HepG2 (cell line): ENCODE results near the gene FBXO4. TPM values are rescaled to one million over a fixed set of nuclear protein-coding genes. Genes with fewer than 3 reads are reported as not detected.

Experiments
- ATAC-seq: fragments of 200-7000 bp; cut with Tn5 transposase; 3 replicates; pipeline ENCODE4 v1.9.1; 2020; ENCODE audit warnings: mild to moderate bottlenecking, moderate library complexity
- BruUV-seq: library from RNA; stranded (reverse); fragments of 400-500 nt; replicated peaks from 2 replicates; lab custom pipeline; 2021; lab: Mats Ljungman, UMichigan
- CTCF ChIA-PET: fragments of 300-600 bp; formaldehyde crosslinking; extraction: SDS; loops from one replicate; lab custom pipeline; 2021; ENCODE audit warnings: low total read pairs, inconsistent platforms, low intra/inter-chr PET ratio; lab: Yijun Ruan, JAX
- POLR2A ChIA-PET: fragments of 350-600 bp; sonication (Branson Sonifier 250); formaldehyde crosslinking; loops from one replicate; lab custom pipeline; 2020; ENCODE audit warnings: antibody characterized with exemption, inconsistent platforms; lab: Yijun Ruan, JAX
- DNase-seq: peaks from one replicate; pipeline ENCODE4 v3.0.0-alpha.2; 2015; ENCODE audit warnings: low spot score
- FAIRE-seq: peaks from 3 replicates; lab custom pipeline; 2011; peaks lifted over from hg19 to GRCh38; lab: Jason Lieb, UNC
- H2AFZ ChIP-seq: one replicate; pipeline ENCODE4 v1.6.1; 2011; ENCODE audit warnings: low read length, inconsistent platforms
- H3K27ac ChIP-seq: fragments of 300-600 bp; 3 replicates; pipeline ENCODE4 v1.8.0; 2011; ENCODE audit warnings: mixed run types, mild to moderate bottlenecking, mixed read lengths, low read length, inconsistent platforms; ENCODE audit not compliant: insufficient read depth; ENCODE audit errors: extremely low read length
- H3K27me3 ChIP-seq, 2 experiments: fragments of 200-600 bp in 1 of 2; 2 replicates in 1 of 2; 3 replicates in 1 of 2; pipeline versions ENCODE4 v1.6.0 to v1.8.0; 2011; ENCODE audit warnings: low read length in 2 of 2, mild to moderate bottlenecking in 2 of 2, moderate library complexity in 2 of 2, inconsistent platforms in 1 of 2; ENCODE audit not compliant: insufficient read depth in 2 of 2, control insufficient read depth in 1 of 2
- H3K36me3 ChIP-seq, 2 experiments: fragments of 200-600 bp in 1 of 2; replicated peaks in 1 of 2; 2 replicates in 1 of 2; 3 replicates in 1 of 2; pipeline versions ENCODE4 v1.5.1 to v1.8.0; 2011; ENCODE audit warnings: low read length in 2 of 2, inconsistent platforms in 1 of 2; ENCODE audit not compliant: insufficient read depth in 2 of 2, control insufficient read depth in 1 of 2
- H3K4me1 ChIP-seq: 2 replicates; pipeline ENCODE4 v1.5.1; 2012; ENCODE audit warnings: low read length, inconsistent platforms; ENCODE audit not compliant: insufficient read depth
- H3K4me2 ChIP-seq: 2 replicates; pipeline ENCODE4 v1.6.0; 2011; ENCODE audit warnings: low read depth, low read length, inconsistent platforms
- H3K4me3 ChIP-seq, 3 experiments: fragments of 200-600 bp in 1 of 3; sonication (generic), shearing (Covaris generic) in 1 of 3; replicated peaks in 1 of 3; 2 replicates each; pipeline ENCODE4 v1.5.1; 2011 to 2016; ENCODE audit warnings: low read length in 3 of 3, inconsistent platforms in 2 of 3, low read depth in 2 of 3, mild to moderate bottlenecking in 2 of 3, control low read depth in 1 of 3, mixed read lengths in 1 of 3; ENCODE audit not compliant: insufficient read depth in 1 of 3
- H3K79me2 ChIP-seq: one replicate; pipeline ENCODE4 v1.6.1; 2011; ENCODE audit warnings: low read length, inconsistent platforms; ENCODE audit not compliant: insufficient read depth
- H3K9ac ChIP-seq: 2 replicates; pipeline ENCODE4 v1.6.0; 2011; ENCODE audit warnings: mild to moderate bottlenecking, low read depth, low read length, inconsistent platforms; ENCODE audit not compliant: insufficient read depth
- H3K9me3 ChIP-seq: 2 replicates; pipeline ENCODE4 v1.5.1; 2012; ENCODE audit warnings: mild to moderate bottlenecking, low read length
- H4K20me1 ChIP-seq: 2 replicates; pipeline ENCODE4 v1.6.0; 2011; ENCODE audit warnings: inconsistent platforms, mild to moderate bottlenecking, low read length, moderate library complexity; ENCODE audit not compliant: insufficient read depth
- ARHGAP35 ChIP-seq: sonication (generic); formaldehyde crosslinking; IDR thresholded peaks from 2 replicates; pipeline ENCODE4 v1.9.0; 2022; ENCODE audit warnings: mild to moderate bottlenecking, inconsistent platforms, moderate library complexity, missing genetic modification reagents, borderline replicate concordance
- ATF5 ChIP-seq: sonication (generic); formaldehyde crosslinking; IDR thresholded peaks from 2 replicates; pipeline ENCODE4 v1.4.0; 2020; ENCODE audit warnings: mild to moderate bottlenecking, low read depth, missing genetic modification reagents
- FLYWCH1 ChIP-seq: sonication (generic); formaldehyde crosslinking; IDR thresholded peaks from 2 replicates; pipeline ENCODE4 v1.8.1; 2023; ENCODE audit warnings: mild to moderate bottlenecking, missing genetic modification reagents
- KDM5B ChIP-seq: sonication (generic); formaldehyde crosslinking; IDR thresholded peaks from 2 replicates; pipeline ENCODE4 v1.4.0; 2020; ENCODE audit warnings: missing genetic modification reagents, mild to moderate bottlenecking, borderline replicate concordance
- NFRKB ChIP-seq: fragments of 450-650 bp; IDR thresholded peaks from 2 replicates; pipeline ENCODE4 v1.6.1; 2017
- RBAK ChIP-seq: sonication (generic); formaldehyde crosslinking; IDR thresholded peaks from 2 replicates; pipeline ENCODE4 v1.5.1; 2020; ENCODE audit warnings: mild to moderate bottlenecking, missing genetic modification reagents
- RBM39 ChIP-seq: fragments of 200-400 bp; formaldehyde crosslinking; IDR thresholded peaks from one replicate; pipeline ENCODE4 v1.6.1; 2018; ENCODE audit warnings: antibody characterized with exemption, mild to moderate bottlenecking, low read depth, low read length; ENCODE audit not compliant: poor library complexity, severe bottlenecking
- SKI ChIP-seq: fragments of 450-650 bp; IDR thresholded peaks from one replicate; pipeline ENCODE4 v1.6.1; 2018; ENCODE audit warnings: mild to moderate bottlenecking; ENCODE audit not compliant: partially characterized antibody
- TERF1 ChIP-seq: sonication (generic); formaldehyde crosslinking; IDR thresholded peaks from 2 replicates; pipeline ENCODE4 v1.8.0; 2022; ENCODE audit warnings: mild to moderate bottlenecking, missing genetic modification reagents, moderate library complexity
- TOPORS ChIP-seq: sonication (generic); formaldehyde crosslinking; IDR thresholded peaks from 2 replicates; pipeline ENCODE4 v1.8.0; 2023; ENCODE audit warnings: mild to moderate bottlenecking, missing genetic modification reagents
- TRIM24 ChIP-seq: sonication (generic); formaldehyde crosslinking; IDR thresholded peaks from 2 replicates; pipeline ENCODE4 v1.8.0; 2022; ENCODE audit warnings: mild to moderate bottlenecking, missing genetic modification reagents
- ZC3H13 ChIP-seq: sonication (generic); formaldehyde crosslinking; IDR thresholded peaks from 2 replicates; pipeline ENCODE4 v1.8.1; 2023; ENCODE audit warnings: mild to moderate bottlenecking, missing genetic modification reagents, moderate library complexity
- ZNF282 ChIP-seq: fragments of 450-650 bp; IDR thresholded peaks from 2 replicates; pipeline ENCODE4 v1.6.1; 2018; ENCODE audit not compliant: partially characterized antibody
- ZSCAN21 ChIP-seq: sonication (generic); formaldehyde crosslinking; IDR thresholded peaks from 2 replicates; pipeline ENCODE4 v1.8.0; 2022; ENCODE audit warnings: mild to moderate bottlenecking, missing genetic modification reagents, moderate library complexity, borderline replicate concordance
- WGBS: methylation state at CpG from one replicate; pipeline ENCODE4 v1.1.6; 2017; ENCODE audit warnings: low lambda C conversion rate; 5-methylcytosine and 5-hydroxymethylcytosine counted together
- in situ Hi-C: cut with HindIII; loops from 2 replicates; pipeline ENCODE4 v1.10.0; 2017; ENCODE audit warnings: low pct_unique_long_range_greater_than_20kb; ENCODE audit not compliant: extremely low pct_ligation_motif_present
- intact Hi-C: fragments of 100-400 bp; cut with micrococcal nuclease; formaldehyde crosslinking; loops from one replicate; pipeline ENCODE4 v1.10.0; 2022; ENCODE audit not compliant: unreplicated experiment
- polyA plus RNA-seq, 8 experiments: library from polyadenylated mRNA; depleted of rRNA in 3 of 8; stranded (reverse) in 7 of 8; unstranded in 1 of 8; fragments of >200 nt; fragmentation: Illumina TruSeq in 4 of 8; extraction: Trizol in 4 of 8; gene quantifications; 2 replicates each; pipeline versions ENCODE4 v1.2.1 to v1.2.3, GENCODE V29; 2011 to 2016; ENCODE audit warnings: low read depth in 4 of 8, missing spikeins in 1 of 8, mixed read lengths in 1 of 8; ENCODE audit not compliant: insufficient read depth in 1 of 8
- total RNA-seq, 5 experiments: library from RNA; depleted of rRNA; stranded (reverse); fragments of >200 nt; fragmentation: Illumina TruSeq; extraction: Trizol; gene quantifications; 2 replicates each; pipeline ENCODE4 v1.2.3, GENCODE V29; 2016; ENCODE audit warnings: low read depth in 1 of 5
- TF ChIP-seq, protein P1 (sequence below): sonication (generic); formaldehyde crosslinking; IDR thresholded peaks from 2 replicates; pipeline ENCODE4 v1.8.0; 2022; ENCODE audit warnings: missing genetic modification reagents, mild to moderate bottlenecking, inconsistent platforms, borderline replicate concordance
- TF ChIP-seq, protein P2 (sequence below): sonication (generic); formaldehyde crosslinking; IDR thresholded peaks from 2 replicates; pipeline ENCODE4 v1.5.0; 2020; ENCODE audit warnings: mild to moderate bottlenecking, missing genetic modification reagents, moderate library complexity

Gene FBXO4
- total and polyA plus RNA-seq, 2 of the 13 experiments (the other 11 are each of a cell fraction or from before 2014, with no cell fraction given), result 5.2 to 16.4 TPM

GRCh38 chr5:41924872-41925554 is at the start of gene FBXO4 (continued):
- TF ChIP-seq, protein P1, sequence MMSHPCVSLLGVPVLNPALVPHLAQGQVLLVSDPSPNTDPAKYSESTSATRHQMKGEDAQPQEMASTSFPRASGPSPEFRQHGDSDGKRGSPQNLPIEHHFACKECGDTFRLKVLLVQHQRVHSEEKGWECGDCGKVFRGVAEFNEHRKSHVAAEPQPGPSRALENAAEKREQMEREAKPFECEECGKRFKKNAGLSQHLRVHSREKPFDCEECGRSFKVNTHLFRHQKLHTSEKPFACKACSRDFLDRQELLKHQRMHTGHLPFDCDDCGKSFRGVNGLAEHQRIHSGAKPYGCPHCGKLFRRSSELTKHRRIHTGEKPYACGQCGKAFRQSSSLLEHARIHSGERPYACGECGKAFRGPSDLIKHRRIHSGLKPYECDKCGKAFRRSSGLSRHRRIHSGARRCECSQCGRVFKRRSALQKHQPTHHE (CRISPR knock-in tag), result peak; percentile 66; the same call in 1 of the 2 replicates
- TF ChIP-seq FLYWCH1 (CRISPR knock-in tag) (no peak), SKI (peak; percentile 44), ZC3H13 (CRISPR knock-in tag) (no peak; the same call in 1 of the 2 replicates), KDM5B (CRISPR knock-in tag) (peak; percentile 92), ARHGAP35 (no peak; the same call in 1 of the 2 replicates), ATF5 (CRISPR knock-in tag) (peak; percentile 56; the same call in 1 of the 2 replicates), RBM39 (peak; percentile 95), TRIM24 (CRISPR knock-in tag) (no peak), ZNF282 (no peak)

- no peak overlapping the region for H3K9ac ChIP-seq
- no peak overlapping the region for H3K4me3 ChIP-seq
- FAIRE-seq, result no peak
- H3K4me1 ChIP-seq, result peaks cover 20% of the 10 kb centered on the region
- DNase-seq, result no peak
- H3K9me3 ChIP-seq, result no peaks in the 10 kb centered on the region
- ATAC-seq, result no peak
- H3K4me2 ChIP-seq, result no peak overlapping the region
- intact Hi-C loops, result no loop called here
- WGBS, result 1% methylated on average over 2 of the region's 2 CpGs
- no peaks in the 10 kb centered on the region for H4K20me1 ChIP-seq
- no peak overlapping the region for H3K27ac ChIP-seq
- no peaks in the 10 kb centered on the region for H3K27me3 ChIP-seq
- H2AFZ ChIP-seq, result no peak overlapping the region
- no peaks in the 10 kb centered on the region for H3K36me3 ChIP-seq
- no peaks in the 10 kb centered on the region for H3K79me2 ChIP-seq
- POLR2A ChIA-PET, result interaction anchor here (1.1 kb wide), 1 partner anchor 27 kb away, joined by 3 read pairs; the partner anchor contains the start of gene RIMOC1
- CTCF ChIA-PET, result no interaction called here
- in situ Hi-C loops, result no loop called here
- BruUV-seq, result no TSS peak
- TF ChIP-seq TERF1 (CRISPR knock-in tag) (no peak), TOPORS (no peak), NFRKB (no peak), ZSCAN21 (CRISPR knock-in tag) (no peak), RBAK (CRISPR knock-in tag) (no peak)
- TF ChIP-seq, protein P2, sequence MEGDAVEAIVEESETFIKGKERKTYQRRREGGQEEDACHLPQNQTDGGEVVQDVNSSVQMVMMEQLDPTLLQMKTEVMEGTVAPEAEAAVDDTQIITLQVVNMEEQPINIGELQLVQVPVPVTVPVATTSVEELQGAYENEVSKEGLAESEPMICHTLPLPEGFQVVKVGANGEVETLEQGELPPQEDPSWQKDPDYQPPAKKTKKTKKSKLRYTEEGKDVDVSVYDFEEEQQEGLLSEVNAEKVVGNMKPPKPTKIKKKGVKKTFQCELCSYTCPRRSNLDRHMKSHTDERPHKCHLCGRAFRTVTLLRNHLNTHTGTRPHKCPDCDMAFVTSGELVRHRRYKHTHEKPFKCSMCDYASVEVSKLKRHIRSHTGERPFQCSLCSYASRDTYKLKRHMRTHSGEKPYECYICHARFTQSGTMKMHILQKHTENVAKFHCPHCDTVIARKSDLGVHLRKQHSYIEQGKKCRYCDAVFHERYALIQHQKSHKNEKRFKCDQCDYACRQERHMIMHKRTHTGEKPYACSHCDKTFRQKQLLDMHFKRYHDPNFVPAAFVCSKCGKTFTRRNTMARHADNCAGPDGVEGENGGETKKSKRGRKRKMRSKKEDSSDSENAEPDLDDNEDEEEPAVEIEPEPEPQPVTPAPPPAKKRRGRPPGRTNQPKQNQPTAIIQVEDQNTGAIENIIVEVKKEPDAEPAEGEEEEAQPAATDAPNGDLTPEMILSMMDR, result no peak
Observed at GRCh38 chr5:41876678-41877077, 48.4 kb upstream of the FBXO4 start.
